OCI-LY1 (cell line): Measurements from ENCODE around the gene ATP5F1D.

Experiments used
- H2AFZ ChIP-seq: fragments of 200-600 bp; sonication (generic), shearing (Covaris generic); 2 replicates; pipeline ENCODE4 v1.6.0; 2014; ENCODE audit warnings: antibody characterized with exemption, mild to moderate bottlenecking, low read length
- H3F3A ChIP-seq: fragments of 200-600 bp; sonication (generic), shearing (Covaris generic); 2 replicates; pipeline ENCODE4 v1.6.0; 2014; ENCODE audit warnings: mild to moderate bottlenecking, antibody characterized with exemption, low read length, moderate library complexity; ENCODE audit not compliant: insufficient read depth
- H3K27ac ChIP-seq: fragments of 200-600 bp; sonication (generic); 2 replicates; pipeline ENCODE4 v1.5.1; 2014; ENCODE audit warnings: low read length, mixed run types, mild to moderate bottlenecking, low read depth; ENCODE audit not compliant: poor library complexity, severe bottlenecking
- H3K27me3 ChIP-seq: fragments of 200-600 bp; sonication (generic); 2 replicates; pipeline ENCODE4 v1.6.0; 2014; ENCODE audit warnings: antibody characterized with exemption, mild to moderate bottlenecking, low read length, moderate library complexity; ENCODE audit not compliant: insufficient read depth
- H3K36me3 ChIP-seq: fragments of 200-600 bp; sonication (generic); 2 replicates; pipeline ENCODE4 v1.6.1; 2014; ENCODE audit warnings: mild to moderate bottlenecking, antibody characterized with exemption, low read length, moderate library complexity, mixed read lengths; ENCODE audit not compliant: insufficient read depth
- H3K4me1 ChIP-seq: fragments of 200-600 bp; sonication (generic); 2 replicates; pipeline ENCODE4 v1.5.1; 2014; ENCODE audit warnings: mild to moderate bottlenecking, low read length, moderate library complexity; ENCODE audit not compliant: insufficient read depth, severe bottlenecking
- H3K4me2 ChIP-seq: fragments of 200-600 bp; sonication (generic), shearing (Covaris generic); 2 replicates; pipeline ENCODE4 v1.6.1; 2014; ENCODE audit warnings: low read length
- H3K4me3 ChIP-seq: fragments of 200-600 bp; sonication (generic); 2 replicates; pipeline ENCODE4 v1.5.1; 2014; ENCODE audit warnings: low read length, low read depth, mild to moderate bottlenecking, mixed read lengths; ENCODE audit not compliant: poor library complexity, severe bottlenecking
- H3K79me2 ChIP-seq: fragments of 200-600 bp; shearing (Covaris generic); 2 replicates; pipeline ENCODE4 v1.6.1; 2016; ENCODE audit warnings: mixed run types, low read length, mixed read lengths; ENCODE audit not compliant: insufficient read depth
- H3K9ac ChIP-seq: fragments of 200-600 bp; sonication (generic), shearing (Covaris generic); 2 replicates; pipeline ENCODE4 v1.6.1; 2014; ENCODE audit warnings: mild to moderate bottlenecking, low read length, mixed read lengths
- H3K9me2 ChIP-seq: fragments of 200-600 bp; sonication (generic), shearing (Covaris generic); 2 replicates; pipeline ENCODE4 v1.6.1; 2014; ENCODE audit warnings: low read depth, mild to moderate bottlenecking, low read length, mixed read lengths
- H3K9me3 ChIP-seq: fragments of 200-600 bp; shearing (Covaris generic); 2 replicates; pipeline ENCODE4 v1.6.1; 2014; ENCODE audit warnings: low read length, mixed read lengths
- H4K20me1 ChIP-seq: fragments of 200-600 bp; sonication (generic), shearing (Covaris generic); 2 replicates; pipeline ENCODE4 v1.6.0; 2016; ENCODE audit warnings: mild to moderate bottlenecking, low read length; ENCODE audit not compliant: insufficient read depth
- CTCF ChIP-seq: fragments of 200-600 bp; sonication (generic), shearing (Covaris generic); IDR thresholded peaks from 2 replicates; pipeline ENCODE4 v1.5.1; 2017; ENCODE audit warnings: mild to moderate bottlenecking, antibody characterized with exemption, low read length, moderate library complexity, mixed read lengths
- EZH2 ChIP-seq: fragments of 200-600 bp; sonication (generic), shearing (Covaris generic); IDR thresholded peaks from 2 replicates; pipeline ENCODE4 v1.8.0; 2017; ENCODE audit warnings: borderline replicate concordance, mixed run types, mild to moderate bottlenecking, antibody characterized with exemption, low read length, moderate library complexity, mixed read lengths

The ATP5F1D gene

GRCh38 chr19:1256646-1257474, 15.3 kb downstream of the ATP5F1D start:
- Histone ChIP-seq H3K36me3 (peaks cover 47% of the 10 kb centered on the region), H3K4me1 (peaks cover 56% of the 10 kb centered on the region), H2AFZ (no peak overlapping the region), H3K9ac (no peak overlapping the region), H3K9me3 (no peaks in the 10 kb centered on the region), H3K27ac (peak overlapping the region; percentile 97), H4K20me1 (no peaks in the 10 kb centered on the region), H3K4me2 (no peak overlapping the region), H3K9me2 (no peaks in the 10 kb centered on the region), H3F3A (peaks cover 5% of the 10 kb centered on the region; the same call in 1 of the 2 replicates), H3K79me2 (no peaks in the 10 kb centered on the region), H3K27me3 (no peaks in the 10 kb centered on the region), H3K4me3 (no peak overlapping the region)
- TF ChIP-seq EZH2 (no peak), CTCF (no peak)

- TF ChIP-seq EZH2 (no peak), CTCF (no peak)
- Histone ChIP-seq H4K20me1 (no peaks in the 10 kb centered on the region), H3K36me3 (peaks cover 47% of the 10 kb centered on the region), H3K4me3 (no peak overlapping the region), H2AFZ (no peak overlapping the region), H3F3A (peaks cover 5% of the 10 kb centered on the region; the same call in 1 of the 2 replicates), H3K9ac (peak overlapping the region; percentile 77; the same call in 1 of the 2 replicates), H3K79me2 (no peaks in the 10 kb centered on the region), H3K4me2 (peak overlapping the region; percentile 86; the same call in 1 of the 2 replicates), H3K27ac (peak overlapping the region; percentile 97), H3K27me3 (no peaks in the 10 kb centered on the region), H3K9me3 (no peaks in the 10 kb centered on the region), H3K4me1 (peaks cover 56% of the 10 kb centered on the region), H3K9me2 (no peaks in the 10 kb centered on the region)
Measured at GRCh38 chr19:1257475-1258162, 16.1 kb downstream of the ATP5F1D start.

- Histone ChIP-seq H3K79me2 (no peaks in the 10 kb centered on the region), H3K4me3 (no peak overlapping the region), H3K27ac (peak overlapping the region; percentile 97), H3K27me3 (no peaks in the 10 kb centered on the region), H3K9me2 (no peaks in the 10 kb centered on the region), H3K4me1 (peaks cover 56% of the 10 kb centered on the region), H2AFZ (no peak overlapping the region), H3F3A (peaks cover 5% of the 10 kb centered on the region; the same call in 1 of the 2 replicates), H3K9me3 (no peaks in the 10 kb centered on the region), H3K9ac (peak overlapping the region; percentile 77; the same call in 1 of the 2 replicates), H4K20me1 (no peaks in the 10 kb centered on the region), H3K36me3 (peaks cover 47% of the 10 kb centered on the region), H3K4me2 (peak overlapping the region; percentile 86; the same call in 1 of the 2 replicates)
- no peak for TF ChIP-seq CTCF
Measured at GRCh38 chr19:1258163-1258492, 16.6 kb downstream of the ATP5F1D start.
